Measurements from ENCODE around the gene PAPOLA.

DNA sequence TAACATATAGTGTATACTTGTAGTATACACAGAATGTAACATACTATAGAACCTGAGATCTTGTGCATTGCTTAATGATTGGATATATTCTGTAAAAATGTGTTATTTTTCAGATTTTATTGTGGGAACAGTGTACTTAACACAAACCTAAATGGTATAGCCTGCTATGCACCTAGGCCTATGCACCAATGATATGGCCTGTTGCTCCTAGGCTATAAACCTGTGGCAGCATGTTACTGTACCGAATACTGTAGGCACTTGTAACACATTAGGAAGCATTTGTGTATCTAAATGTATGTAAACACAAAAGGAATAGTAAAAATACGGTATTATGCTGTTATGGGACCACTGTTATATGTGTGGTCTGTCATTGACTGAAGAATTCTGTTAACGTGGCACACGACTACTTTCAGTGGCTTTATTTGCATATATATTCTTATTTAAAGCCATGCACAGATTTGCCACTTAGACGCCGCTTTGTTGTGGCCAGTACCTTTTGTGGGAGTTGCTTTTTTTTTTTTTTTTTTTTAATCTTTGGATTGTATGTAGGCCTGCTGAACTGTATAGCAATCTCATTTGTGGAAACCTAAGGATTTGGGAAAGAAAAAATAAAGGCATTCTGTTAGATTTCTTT is 7.4 kb downstream of the PAPOLA start:
- TF ChIP-seq, protein P1, sequence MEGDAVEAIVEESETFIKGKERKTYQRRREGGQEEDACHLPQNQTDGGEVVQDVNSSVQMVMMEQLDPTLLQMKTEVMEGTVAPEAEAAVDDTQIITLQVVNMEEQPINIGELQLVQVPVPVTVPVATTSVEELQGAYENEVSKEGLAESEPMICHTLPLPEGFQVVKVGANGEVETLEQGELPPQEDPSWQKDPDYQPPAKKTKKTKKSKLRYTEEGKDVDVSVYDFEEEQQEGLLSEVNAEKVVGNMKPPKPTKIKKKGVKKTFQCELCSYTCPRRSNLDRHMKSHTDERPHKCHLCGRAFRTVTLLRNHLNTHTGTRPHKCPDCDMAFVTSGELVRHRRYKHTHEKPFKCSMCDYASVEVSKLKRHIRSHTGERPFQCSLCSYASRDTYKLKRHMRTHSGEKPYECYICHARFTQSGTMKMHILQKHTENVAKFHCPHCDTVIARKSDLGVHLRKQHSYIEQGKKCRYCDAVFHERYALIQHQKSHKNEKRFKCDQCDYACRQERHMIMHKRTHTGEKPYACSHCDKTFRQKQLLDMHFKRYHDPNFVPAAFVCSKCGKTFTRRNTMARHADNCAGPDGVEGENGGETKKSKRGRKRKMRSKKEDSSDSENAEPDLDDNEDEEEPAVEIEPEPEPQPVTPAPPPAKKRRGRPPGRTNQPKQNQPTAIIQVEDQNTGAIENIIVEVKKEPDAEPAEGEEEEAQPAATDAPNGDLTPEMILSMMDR (IDR thresholded peaks at IDR 0.05; ENCODE audit: insufficient read depth, low read depth, low read length) = no peak
- TF ChIP-seq EZH2 (IDR thresholded peaks at IDR 0.05; ENCODE audit: insufficient read depth, low read length) = no peak
